Astrocyte of the spinal cord (primary cell): ENCODE results near the gene MBP.

Experiments used
- DNase-seq: peaks from one replicate; pipeline ENCODE4 v3.0.0; 2011; ENCODE audit warnings: low read depth, low spot score
- H3K4me3 ChIP-seq: 2 replicates; pipeline ENCODE4 v1.5.1; 2011; ENCODE audit warnings: low read depth, mild to moderate bottlenecking, low read length, moderate library complexity
- in situ Hi-C: cut with HindIII; loops from 2 replicates; pipeline ENCODE4 v1.10.0; 2017; ENCODE audit warnings: low sequenced_read_pairs
- TF ChIP-seq, protein P1 (sequence below): IDR thresholded peaks from 2 replicates; pipeline ENCODE4 v1.5.1; 2012; ENCODE audit warnings: low read depth, mild to moderate bottlenecking, low read length, inconsistent platforms

MBP gene

GRCh38 chr18:77114415-77115191 is 18.0 kb downstream of the MBP start:
- in situ Hi-C loops = no loop called here
- DNase-seq = peak; percentile 61
- TF ChIP-seq, protein P1, sequence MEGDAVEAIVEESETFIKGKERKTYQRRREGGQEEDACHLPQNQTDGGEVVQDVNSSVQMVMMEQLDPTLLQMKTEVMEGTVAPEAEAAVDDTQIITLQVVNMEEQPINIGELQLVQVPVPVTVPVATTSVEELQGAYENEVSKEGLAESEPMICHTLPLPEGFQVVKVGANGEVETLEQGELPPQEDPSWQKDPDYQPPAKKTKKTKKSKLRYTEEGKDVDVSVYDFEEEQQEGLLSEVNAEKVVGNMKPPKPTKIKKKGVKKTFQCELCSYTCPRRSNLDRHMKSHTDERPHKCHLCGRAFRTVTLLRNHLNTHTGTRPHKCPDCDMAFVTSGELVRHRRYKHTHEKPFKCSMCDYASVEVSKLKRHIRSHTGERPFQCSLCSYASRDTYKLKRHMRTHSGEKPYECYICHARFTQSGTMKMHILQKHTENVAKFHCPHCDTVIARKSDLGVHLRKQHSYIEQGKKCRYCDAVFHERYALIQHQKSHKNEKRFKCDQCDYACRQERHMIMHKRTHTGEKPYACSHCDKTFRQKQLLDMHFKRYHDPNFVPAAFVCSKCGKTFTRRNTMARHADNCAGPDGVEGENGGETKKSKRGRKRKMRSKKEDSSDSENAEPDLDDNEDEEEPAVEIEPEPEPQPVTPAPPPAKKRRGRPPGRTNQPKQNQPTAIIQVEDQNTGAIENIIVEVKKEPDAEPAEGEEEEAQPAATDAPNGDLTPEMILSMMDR = no peak
- H3K4me3 ChIP-seq = no peak overlapping the region

- DNase-seq = no peak
- TF ChIP-seq, protein P1 = no peak
- no peak overlapping the region for H3K4me3 ChIP-seq
- in situ Hi-C loops = no loop called here
Measured at GRCh38 chr18:77114152-77114414, 18.5 kb downstream of the MBP start.

DNA sequence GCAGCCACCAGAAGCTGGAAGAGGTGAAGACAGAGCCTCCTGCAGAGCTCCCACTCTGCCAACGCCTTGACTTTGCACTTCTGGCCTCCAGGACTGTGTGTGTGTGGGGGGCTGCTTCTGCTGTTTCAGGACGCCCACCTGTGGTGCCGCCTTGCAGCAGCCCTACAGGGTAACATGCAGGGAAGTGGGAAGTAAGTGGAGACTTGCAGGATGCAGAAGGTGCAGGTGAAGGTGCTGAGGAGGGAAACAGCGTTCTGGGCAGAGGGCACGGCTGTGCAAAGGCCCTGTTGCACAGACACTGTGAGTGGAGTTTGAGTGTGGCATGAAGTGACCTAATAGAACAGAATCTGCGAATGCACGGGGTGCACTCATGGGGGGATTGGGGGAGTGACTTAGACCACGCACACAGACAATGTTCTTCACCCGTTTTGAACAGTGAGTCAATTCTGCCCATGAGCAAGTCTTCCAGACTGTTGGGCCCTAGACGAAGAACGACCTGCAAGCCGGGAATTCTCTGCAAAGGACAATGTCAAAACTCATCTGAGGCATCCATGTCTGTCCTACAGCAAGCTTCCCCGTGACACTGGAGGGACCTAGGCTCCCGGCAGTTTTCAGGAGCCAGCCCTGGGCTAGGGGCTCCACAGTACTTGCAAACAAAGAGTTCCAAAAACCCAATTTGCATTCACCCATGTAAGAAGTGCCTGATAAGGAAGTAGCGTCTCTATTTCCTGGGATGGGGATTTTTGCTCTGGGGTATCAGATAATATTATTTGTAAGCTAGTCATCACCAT is 19.0 kb downstream of the MBP start:
- TF ChIP-seq, protein P1 = no peak
- in situ Hi-C loops = no loop called here
- no peak for DNase-seq
- no peak overlapping the region for H3K4me3 ChIP-seq

DNA sequence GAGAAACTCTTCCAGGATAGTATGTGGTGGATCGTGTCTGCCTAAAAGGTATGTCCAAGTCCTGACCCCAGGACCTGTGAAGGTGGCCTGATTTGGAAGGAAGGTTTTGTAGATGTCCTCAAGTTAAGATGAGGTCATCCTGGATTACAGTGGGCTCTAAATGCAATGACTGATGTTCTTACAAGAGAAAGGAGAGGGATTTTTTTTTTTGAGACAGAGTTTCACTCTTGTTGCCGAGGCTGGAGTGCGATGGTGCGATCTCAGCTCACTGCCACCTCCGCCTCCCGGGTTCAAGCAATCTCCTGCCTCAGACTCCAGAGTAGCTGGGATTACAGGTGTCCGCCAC is 19.9 kb downstream of the MBP start:
- H3K4me3 ChIP-seq = no peak overlapping the region
- in situ Hi-C loops = no loop called here
- TF ChIP-seq, protein P1 = no peak
- DNase-seq = no peak

- in situ Hi-C loops = no loop called here
- H3K4me3 ChIP-seq = no peak overlapping the region
- DNase-seq = no peak
- TF ChIP-seq, protein P1 = no peak
Measured at GRCh38 chr18:77111951-77112746, 20.4 kb downstream of the MBP start.

- TF ChIP-seq, protein P1 = no peak
- in situ Hi-C loops = no loop called here
- DNase-seq = no peak
- H3K4me3 ChIP-seq = no peak overlapping the region
Measured at GRCh38 chr18:77111449-77111848, 21.1 kb downstream of the MBP start.
